ENCODE data around the gene NOTUM. TPM values are rescaled to one million over a fixed set of nuclear protein-coding genes. Genes with fewer than 3 reads are reported as not detected.

NOTUM gene
- total RNA-seq, 2 experiments from 2014 or later, result not detected

DNA sequence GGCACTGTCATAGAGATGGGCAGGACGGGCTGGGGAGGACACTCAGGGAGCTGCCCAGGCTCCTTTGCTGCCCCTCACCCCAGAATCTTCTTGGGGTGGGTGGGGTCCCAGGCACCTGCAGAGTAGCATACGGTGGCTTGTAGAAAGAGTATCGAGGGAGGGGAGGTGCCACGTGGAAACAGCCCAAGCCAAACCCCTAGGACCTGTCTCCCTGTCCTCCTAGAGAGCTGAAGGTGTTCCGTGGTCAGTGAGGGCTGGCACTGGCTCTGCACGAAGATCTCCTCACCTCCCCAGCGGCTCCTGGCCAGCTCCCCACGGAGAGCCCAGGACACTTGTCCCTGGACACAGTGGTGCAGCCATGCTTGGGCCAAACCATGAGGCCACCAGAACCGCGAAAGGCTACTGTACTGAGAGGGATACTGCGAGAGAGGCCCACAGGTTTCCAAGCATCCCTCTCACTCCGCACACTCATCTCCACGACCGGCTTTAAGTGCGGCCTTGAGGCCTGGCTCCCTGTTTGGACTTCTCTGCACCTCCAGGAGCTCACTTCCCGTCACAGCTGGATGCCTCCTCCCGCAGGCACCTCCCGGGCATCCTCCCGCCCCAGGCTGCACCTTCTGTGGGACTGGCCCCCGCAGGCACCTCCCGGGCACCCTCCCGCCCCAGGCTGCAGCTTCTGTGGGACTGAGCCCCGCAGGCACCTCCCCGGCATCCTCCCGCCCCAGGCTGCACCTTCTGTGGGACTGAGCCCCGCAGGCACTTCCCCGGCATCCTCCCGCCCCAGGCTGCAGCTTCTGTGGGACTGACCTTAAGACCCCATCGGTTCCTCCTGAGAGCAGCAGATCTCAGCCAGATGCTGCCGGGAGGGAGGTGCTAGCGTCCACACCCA lies 31.5 kb downstream of the NOTUM start:
- Mint-ChIP-seq H3K27me3 (peaks cover 19% of the 10 kb centered on the region), H3K4me3 (peak overlapping the region; percentile 54), H3K4me1 (ENCODE audit: low read depth) (peaks cover 15% of the 10 kb centered on the region), H3K9me3 (no peaks in the 10 kb centered on the region), H3K36me3 (ENCODE audit: low read depth) (no peaks in the 10 kb centered on the region), H3K27ac (no peak overlapping the region)
- TF ChIP-seq CTCF (IDR thresholded peaks at IDR 0.05), result no peak
- no peaks in the 10 kb centered on the region for H3K9me3 ChIP-seq (ENCODE audit: control insufficient read depth in 1 of 2, insufficient read depth in 1 of 2, low read length in 2 of 2)
- no peaks in the 10 kb centered on the region for H3K36me3 ChIP-seq (ENCODE audit: insufficient read depth, low read length)
- H3K4me1 ChIP-seq (ENCODE audit: insufficient read depth, low read length), result peaks cover 38% of the 10 kb centered on the region
- POLR2A ChIA-PET, result no interaction called here
- no peak for ATAC-seq (ENCODE audit: poor library complexity)
- DNase-seq, result no peak
- no peak overlapping the region for H3K4me3 ChIP-seq (ENCODE audit: low read length)
- intact Hi-C loops (cut with DNase I, micrococcal nuclease), result loop anchor here (5.0 kb wide), 3 partner anchors 37 to 227 kb away; partner anchors contain the start of genes ALYREF (in 1 of the 2), ANAPC11 (in 1 of the 2), ARHGDIA (in 1 of the 2) and MRPL12 (in 1 of the 2)
- no peak overlapping the region for H3K27ac ChIP-seq (ENCODE audit: low read depth in 1 of 2, low read length in 2 of 2)
- CTCF ChIA-PET, result no interaction called here
- H3K27me3 ChIP-seq (ENCODE audit: control insufficient read depth in 1 of 2, insufficient read depth in 2 of 2, low read length in 2 of 2), result peaks cover 19 to 20% of the 10 kb centered on the region in 2 experiments

GRCh38 chr17:81928544-81929252 lies 32.3 kb downstream of the NOTUM start:
- intact Hi-C loops (cut with DNase I, micrococcal nuclease), result loop anchor here (5.0 kb wide), 3 partner anchors 36 to 226 kb away; partner anchors contain the start of genes ALYREF (in 1 of the 2), ANAPC11 (in 1 of the 2), ARHGDIA (in 1 of the 2) and MRPL12 (in 1 of the 2)

More at GRCh38 chr17:81928544-81929252, 32.3 kb downstream of the NOTUM start:
- Mint-ChIP-seq H3K9me3 (no peaks in the 10 kb centered on the region), H3K4me1 (ENCODE audit: low read depth) (peaks cover 20% of the 10 kb centered on the region), H3K36me3 (ENCODE audit: low read depth) (no peaks in the 10 kb centered on the region), H3K27me3 (peaks cover 17% of the 10 kb centered on the region), H3K27ac (no peak overlapping the region), H3K4me3 (peak overlapping the region; percentile 68)
- ChIA-PET POLR2A (interaction anchor here (0.7 to 3.5 kb wide), 5 partner anchors 12 to 109 kb away, joined by 3 to 26 read pairs (median 3); partner anchors contain the start of genes ASPSCR1, DCXR and SIRT7), CTCF (interaction anchor here (1.5 to 3.9 kb wide), 2 partner anchors 31 to 60 kb away, joined by 3 to 16 read pairs; no protein-coding TSS in a partner anchor)
- peaks cover 19 to 20% of the 10 kb centered on the region in 2 experiments for H3K27me3 ChIP-seq (ENCODE audit: control insufficient read depth in 1 of 2, insufficient read depth in 2 of 2, low read length in 2 of 2)
- peak overlapping the region; percentile 40 for H3K4me3 ChIP-seq (ENCODE audit: low read length)
- no peak for ATAC-seq (ENCODE audit: poor library complexity)
- H3K36me3 ChIP-seq (ENCODE audit: insufficient read depth, low read length), result no peaks in the 10 kb centered on the region
- H3K4me1 ChIP-seq (ENCODE audit: insufficient read depth, low read length), result peaks cover 46% of the 10 kb centered on the region
- H3K27ac ChIP-seq (ENCODE audit: low read depth in 1 of 2, low read length in 2 of 2), result no peak overlapping the region
- TF ChIP-seq CTCF (IDR thresholded peaks at IDR 0.05), result no peak
- peak in 1 of 14 experiments; percentile 39 for DNase-seq
- H3K9me3 ChIP-seq (ENCODE audit: control insufficient read depth in 1 of 2, insufficient read depth in 1 of 2, low read length in 2 of 2), result no peaks in the 10 kb centered on the region

Data from CD4-positive, alpha-beta T cell (primary cell).